Measurements from ENCODE around the gene MPPED2. TPM values are rescaled to one million over a fixed set of nuclear protein-coding genes. Genes with fewer than 3 reads are reported as not detected.

Gene MPPED2
- polyA plus RNA-seq, 1 donor (not counting 4 experiments of a cell fraction or from before 2014, with no cell fraction given) = not detected

DNA sequence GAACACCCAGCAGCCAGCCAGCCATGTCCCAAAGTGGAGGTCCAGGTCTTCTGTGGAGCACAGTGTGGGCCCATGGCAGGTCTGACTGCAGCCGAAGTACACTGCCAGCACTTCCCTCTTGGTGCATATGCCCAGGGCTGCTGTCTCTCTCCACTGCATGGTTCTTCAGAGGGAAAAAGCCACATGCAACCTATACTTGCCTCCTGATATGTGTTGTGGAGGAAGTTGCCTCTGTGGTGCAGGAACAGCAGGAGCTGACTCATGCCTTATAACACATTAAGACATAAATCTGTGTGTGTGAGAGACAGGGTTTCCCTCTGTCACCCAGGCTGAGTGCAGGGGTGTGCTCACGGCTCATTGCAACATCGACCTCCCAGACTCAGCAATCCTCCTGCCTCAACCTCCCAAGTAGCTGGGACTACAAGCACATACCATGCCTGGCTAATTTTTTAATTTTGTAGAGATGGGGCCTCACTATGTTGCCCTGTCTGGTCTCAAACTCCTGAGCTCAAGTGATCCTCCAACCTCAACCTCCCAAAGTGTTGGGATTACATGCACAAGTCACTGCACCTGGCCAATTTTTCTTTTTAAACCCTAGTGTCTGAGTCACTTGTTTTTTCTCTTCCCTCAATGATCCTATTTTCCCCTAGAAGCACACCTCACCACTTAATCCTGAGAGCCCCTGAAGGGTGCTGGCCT is 98.8 kb downstream of the MPPED2 start:
- Histone ChIP-seq H3K9me3 (ENCODE audit: control insufficient read depth, low read depth, low read length) (no peaks in the 10 kb centered on the region), H3K27ac (ENCODE audit: control insufficient read depth, insufficient read depth, low read length) (no peak overlapping the region), H3K9ac (ENCODE audit: control insufficient read depth, extremely low read depth, insufficient read depth, low read length) (no peak overlapping the region), H3K27me3 (ENCODE audit: control insufficient read depth, extremely low read depth, insufficient read depth, low read length) (no peaks in the 10 kb centered on the region), H2AFZ (ENCODE audit: control insufficient read depth, low read length) (no peak overlapping the region), H3K36me3 (ENCODE audit: control insufficient read depth in 2 of 2, extremely low read depth in 1 of 2, insufficient read depth in 2 of 2, low read length in 2 of 2) (no peaks in the 10 kb centered on the region), H3K4me2 (ENCODE audit: control insufficient read depth, extremely low read depth, insufficient read depth, low read depth, low read length) (no peak overlapping the region), H3K4me1 (ENCODE audit: control insufficient read depth, extremely low read depth, insufficient read depth, low read length) (no peaks in the 10 kb centered on the region), H3K9me1 (ENCODE audit: control insufficient read depth, extremely low read depth, insufficient read depth, low read length) (no peaks in the 10 kb centered on the region), H3K79me2 (ENCODE audit: control insufficient read depth, insufficient read depth, low read length) (no peaks in the 10 kb centered on the region), H3K4me3 (ENCODE audit: control insufficient read depth in 2 of 3, extremely low read depth in 1 of 3, insufficient read depth in 2 of 3, low read depth in 1 of 3, low read length in 3 of 3) (no peak overlapping the region), H4K20me1 (ENCODE audit: control insufficient read depth, extremely low read depth, insufficient read depth, low read length) (no peaks in the 10 kb centered on the region)
- dilution Hi-C loops (cut with MboI; ENCODE audit: extremely low pct_ligation_motif_present, low sequenced_read_pairs) = no loop called here
- DNase-seq (ENCODE audit: low read depth, low spot score) = no peak
- no peak for FAIRE-seq
- TF ChIP-seq CTCF (optimal IDR thresholded peaks at IDR 0.05 in 1 of 3, IDR thresholded peaks at IDR 0.05 in 1 of 3, conservative IDR thresholded peaks at IDR 0.05 in 1 of 3; ENCODE audit: extremely low read depth in 1 of 3, insufficient read depth in 2 of 3, low read length in 3 of 3) (no peak), EZH2 (IDR thresholded peaks at IDR 0.05; ENCODE audit: low read length) (no peak)

GRCh38 chr11:30485756-30486155 is 100.4 kb downstream of the MPPED2 start:
- Histone ChIP-seq H3K27me3 (ENCODE audit: control insufficient read depth, extremely low read depth, insufficient read depth, low read length) (no peaks in the 10 kb centered on the region), H3K4me2 (ENCODE audit: control insufficient read depth, extremely low read depth, insufficient read depth, low read depth, low read length) (no peak overlapping the region), H3K9me1 (ENCODE audit: control insufficient read depth, extremely low read depth, insufficient read depth, low read length) (no peaks in the 10 kb centered on the region), H3K9me3 (ENCODE audit: control insufficient read depth, low read depth, low read length) (no peaks in the 10 kb centered on the region), H3K9ac (ENCODE audit: control insufficient read depth, extremely low read depth, insufficient read depth, low read length) (no peak overlapping the region), H4K20me1 (ENCODE audit: control insufficient read depth, extremely low read depth, insufficient read depth, low read length) (no peaks in the 10 kb centered on the region), H3K36me3 (ENCODE audit: control insufficient read depth in 2 of 2, extremely low read depth in 1 of 2, insufficient read depth in 2 of 2, low read length in 2 of 2) (no peaks in the 10 kb centered on the region), H3K4me3 (ENCODE audit: control insufficient read depth in 2 of 3, extremely low read depth in 1 of 3, insufficient read depth in 2 of 3, low read depth in 1 of 3, low read length in 3 of 3) (no peak overlapping the region), H3K4me1 (ENCODE audit: control insufficient read depth, extremely low read depth, insufficient read depth, low read length) (no peaks in the 10 kb centered on the region), H3K79me2 (ENCODE audit: control insufficient read depth, insufficient read depth, low read length) (no peaks in the 10 kb centered on the region), H2AFZ (ENCODE audit: control insufficient read depth, low read length) (no peak overlapping the region), H3K27ac (ENCODE audit: control insufficient read depth, insufficient read depth, low read length) (no peak overlapping the region)
- dilution Hi-C loops (cut with MboI; ENCODE audit: extremely low pct_ligation_motif_present, low sequenced_read_pairs) = no loop called here
- FAIRE-seq (no peak), DNase-seq (ENCODE audit: low read depth, low spot score) (no peak)
- TF ChIP-seq CTCF (optimal IDR thresholded peaks at IDR 0.05 in 1 of 3, IDR thresholded peaks at IDR 0.05 in 1 of 3, conservative IDR thresholded peaks at IDR 0.05 in 1 of 3; ENCODE audit: extremely low read depth in 1 of 3, insufficient read depth in 2 of 3, low read length in 3 of 3) = no peak
- TF ChIP-seq EZH2 (IDR thresholded peaks at IDR 0.05; ENCODE audit: low read length) = no peak

Data from keratinocyte (primary cell).